ENCODE data around the gene MMS22L. TPM values are rescaled to one million over a fixed set of nuclear protein-coding genes. Genes with fewer than 3 reads are reported as not detected.
A peak's percentile ranks its signal among the peaks of the same experiment; 100 is the strongest.

MMS22L gene
- total RNA-seq, 1 donor from 2014 or later: 7.6 TPM

DNA sequence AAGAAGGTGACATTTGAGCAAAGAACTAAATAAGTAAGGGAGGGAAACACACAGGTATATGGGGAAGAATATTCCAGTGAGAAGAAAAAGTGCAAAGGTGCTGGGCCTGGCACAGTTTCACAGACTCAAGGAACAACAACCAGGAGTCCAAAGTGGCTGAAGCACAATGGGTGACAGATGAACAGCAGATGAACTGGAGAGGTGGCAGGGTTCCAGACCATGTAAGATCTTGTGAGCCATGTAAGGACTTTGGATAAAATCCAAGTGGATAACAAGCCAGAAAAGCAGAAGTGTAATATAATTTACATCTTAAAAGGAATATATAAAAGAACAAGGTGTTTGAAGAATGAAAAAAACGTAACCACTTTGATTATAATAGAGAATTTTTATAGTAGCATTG is 87.9 kb downstream of the MMS22L start:
- Mint-ChIP-seq H3K27ac (ENCODE audit: unreplicated experiment) (no peak overlapping the region), H3K27me3 (ENCODE audit: low read depth) (no peaks in the 10 kb centered on the region), H3K36me3 (ENCODE audit: low read depth) (no peaks in the 10 kb centered on the region), H3K9me3 (ENCODE audit: low read depth) (peaks cover 5% of the 10 kb centered on the region), H3K4me3 (ENCODE audit: unreplicated experiment) (no peak overlapping the region), H3K4me1 (ENCODE audit: low read depth) (peaks cover 14% of the 10 kb centered on the region)
- TF ChIP-seq, protein P1, sequence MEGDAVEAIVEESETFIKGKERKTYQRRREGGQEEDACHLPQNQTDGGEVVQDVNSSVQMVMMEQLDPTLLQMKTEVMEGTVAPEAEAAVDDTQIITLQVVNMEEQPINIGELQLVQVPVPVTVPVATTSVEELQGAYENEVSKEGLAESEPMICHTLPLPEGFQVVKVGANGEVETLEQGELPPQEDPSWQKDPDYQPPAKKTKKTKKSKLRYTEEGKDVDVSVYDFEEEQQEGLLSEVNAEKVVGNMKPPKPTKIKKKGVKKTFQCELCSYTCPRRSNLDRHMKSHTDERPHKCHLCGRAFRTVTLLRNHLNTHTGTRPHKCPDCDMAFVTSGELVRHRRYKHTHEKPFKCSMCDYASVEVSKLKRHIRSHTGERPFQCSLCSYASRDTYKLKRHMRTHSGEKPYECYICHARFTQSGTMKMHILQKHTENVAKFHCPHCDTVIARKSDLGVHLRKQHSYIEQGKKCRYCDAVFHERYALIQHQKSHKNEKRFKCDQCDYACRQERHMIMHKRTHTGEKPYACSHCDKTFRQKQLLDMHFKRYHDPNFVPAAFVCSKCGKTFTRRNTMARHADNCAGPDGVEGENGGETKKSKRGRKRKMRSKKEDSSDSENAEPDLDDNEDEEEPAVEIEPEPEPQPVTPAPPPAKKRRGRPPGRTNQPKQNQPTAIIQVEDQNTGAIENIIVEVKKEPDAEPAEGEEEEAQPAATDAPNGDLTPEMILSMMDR (IDR thresholded peaks at IDR 0.05): no peak
- no peak for DNase-seq (ENCODE audit: low spot score)

DNA sequence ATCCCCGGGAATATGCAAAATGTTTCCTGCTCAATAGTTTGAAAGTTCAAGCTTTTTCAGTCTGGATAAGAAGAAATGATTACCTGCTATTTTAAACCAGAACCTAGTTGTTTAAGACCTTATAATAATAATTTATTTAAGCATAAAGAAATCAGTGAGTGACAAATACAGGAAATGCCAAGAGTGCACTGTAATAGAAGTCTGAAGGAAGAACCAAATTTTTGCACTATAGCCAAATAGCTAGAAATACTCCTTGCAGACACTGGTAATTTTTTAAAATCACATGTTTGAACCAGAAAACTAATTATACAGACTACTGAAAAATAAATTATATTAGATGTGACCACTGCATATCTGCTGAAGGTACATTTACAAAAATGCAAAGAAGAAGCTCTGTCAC is 93.2 kb downstream of the MMS22L start:
- Mint-ChIP-seq H3K4me1 (ENCODE audit: low read depth) (peaks cover 29% of the 10 kb centered on the region), H3K36me3 (ENCODE audit: low read depth) (no peaks in the 10 kb centered on the region), H3K9me3 (ENCODE audit: low read depth) (no peaks in the 10 kb centered on the region), H3K4me3 (ENCODE audit: unreplicated experiment) (no peak overlapping the region), H3K27me3 (ENCODE audit: low read depth) (no peaks in the 10 kb centered on the region), H3K27ac (ENCODE audit: unreplicated experiment) (peak overlapping the region; percentile 53)
- no peak for DNase-seq (ENCODE audit: low spot score)
- TF ChIP-seq, protein P1 (IDR thresholded peaks at IDR 0.05): no peak

DNA sequence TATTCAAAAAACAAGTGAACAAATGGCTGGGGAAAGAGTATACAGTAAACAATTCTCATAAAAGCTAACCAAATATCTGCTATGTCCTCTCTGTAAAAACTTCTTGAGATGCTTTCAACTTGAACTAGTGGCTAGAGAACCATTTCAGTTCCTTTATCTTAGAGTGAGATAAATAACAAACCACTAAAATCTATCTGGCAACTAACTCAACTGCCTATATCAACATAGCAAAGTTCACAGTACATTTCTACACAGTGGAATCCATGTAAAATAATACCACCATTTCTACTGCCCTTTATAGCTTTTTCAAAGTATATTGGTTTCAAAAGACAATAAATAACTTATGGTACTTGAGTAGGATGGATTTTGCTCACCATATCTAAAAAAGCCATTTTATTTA is 95.1 kb downstream of the MMS22L start:
- DNase-seq (ENCODE audit: low spot score): no peak
- no peaks in the 10 kb centered on the region for H3K27me3 Mint-ChIP-seq (ENCODE audit: low read depth)
- TF ChIP-seq, protein P1 (IDR thresholded peaks at IDR 0.05): no peak
- no peak overlapping the region for H3K27ac Mint-ChIP-seq (ENCODE audit: unreplicated experiment)
- H3K4me3 Mint-ChIP-seq (ENCODE audit: unreplicated experiment): no peak overlapping the region
- H3K36me3 Mint-ChIP-seq (ENCODE audit: low read depth): no peaks in the 10 kb centered on the region
- no peaks in the 10 kb centered on the region for H3K9me3 Mint-ChIP-seq (ENCODE audit: low read depth)
- H3K4me1 Mint-ChIP-seq (ENCODE audit: low read depth): peaks cover 29% of the 10 kb centered on the region

DNA sequence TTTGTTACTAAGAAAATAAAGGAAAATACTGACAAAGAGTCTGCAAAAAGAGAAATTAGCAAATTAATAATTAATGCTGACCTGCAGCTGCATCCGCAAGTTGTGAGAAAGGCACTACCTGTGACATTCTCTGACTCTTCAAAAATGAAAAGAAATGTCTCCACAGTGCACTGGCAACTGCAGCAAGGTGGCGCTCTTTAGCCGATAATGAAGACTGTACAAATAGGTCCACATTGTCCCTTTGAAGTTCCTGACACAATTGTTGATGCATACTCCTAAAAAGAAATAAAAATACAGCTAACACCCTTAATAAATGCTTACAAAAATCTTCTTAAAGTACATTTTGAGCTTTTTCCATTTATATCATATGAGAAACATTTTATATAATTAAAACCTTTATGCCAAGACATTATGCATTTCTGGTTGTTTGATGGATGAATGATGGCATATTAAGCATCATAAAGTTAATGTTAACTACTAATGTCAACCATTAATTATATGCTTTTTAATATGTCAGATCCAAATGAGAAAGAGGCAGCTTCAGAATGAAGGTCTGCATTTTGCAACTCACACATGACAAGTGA is 96.5 kb downstream of the MMS22L start:
- Mint-ChIP-seq H3K4me3 (ENCODE audit: unreplicated experiment) (no peak overlapping the region), H3K27ac (ENCODE audit: unreplicated experiment) (no peak overlapping the region), H3K9me3 (ENCODE audit: low read depth) (no peaks in the 10 kb centered on the region), H3K36me3 (ENCODE audit: low read depth) (no peaks in the 10 kb centered on the region), H3K27me3 (ENCODE audit: low read depth) (no peaks in the 10 kb centered on the region), H3K4me1 (ENCODE audit: low read depth) (peaks cover 29% of the 10 kb centered on the region)
- TF ChIP-seq, protein P1 (IDR thresholded peaks at IDR 0.05): peak; percentile 99
- DNase-seq (ENCODE audit: low spot score): no peak

DNA sequence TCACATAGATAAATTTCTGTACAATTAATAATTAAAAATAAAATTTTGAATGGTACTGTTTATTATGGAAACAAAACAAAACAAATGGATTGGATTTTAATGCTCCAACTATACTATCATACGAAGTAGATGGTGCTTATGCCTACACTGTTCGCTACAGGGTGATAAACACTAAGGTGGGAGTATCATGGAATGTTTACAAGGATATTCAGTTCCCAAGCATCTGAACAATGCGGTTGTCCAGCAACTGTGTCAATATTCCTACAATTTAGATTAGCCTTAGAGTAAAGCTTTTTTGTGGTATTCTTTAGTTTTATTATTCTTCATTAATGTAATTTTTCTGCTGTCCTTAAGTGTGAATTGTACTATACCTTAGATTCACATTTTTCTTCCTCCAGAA is 105.1 kb downstream of the MMS22L start:
- peaks cover 4% of the 10 kb centered on the region for H3K9me3 Mint-ChIP-seq (ENCODE audit: low read depth)
- H3K27me3 Mint-ChIP-seq (ENCODE audit: low read depth): no peaks in the 10 kb centered on the region
- H3K27ac Mint-ChIP-seq (ENCODE audit: unreplicated experiment): no peak overlapping the region
- TF ChIP-seq, protein P1 (IDR thresholded peaks at IDR 0.05): no peak
- H3K4me3 Mint-ChIP-seq (ENCODE audit: unreplicated experiment): no peak overlapping the region
- peaks cover 11% of the 10 kb centered on the region for H3K36me3 Mint-ChIP-seq (ENCODE audit: low read depth)
- H3K4me1 Mint-ChIP-seq (ENCODE audit: low read depth): no peaks in the 10 kb centered on the region
- DNase-seq (ENCODE audit: low spot score): no peak
